NCI-H524 treated with DMSO at 0.1 percent for 48 hours (cell line): ENCODE data around the gene GP1BA.

ENCODE experiments used
- DNase-seq: peaks from one replicate; lab custom pipeline; 2025; lab: John Stamatoyannopoulos, UW

The GP1BA gene

DNA sequence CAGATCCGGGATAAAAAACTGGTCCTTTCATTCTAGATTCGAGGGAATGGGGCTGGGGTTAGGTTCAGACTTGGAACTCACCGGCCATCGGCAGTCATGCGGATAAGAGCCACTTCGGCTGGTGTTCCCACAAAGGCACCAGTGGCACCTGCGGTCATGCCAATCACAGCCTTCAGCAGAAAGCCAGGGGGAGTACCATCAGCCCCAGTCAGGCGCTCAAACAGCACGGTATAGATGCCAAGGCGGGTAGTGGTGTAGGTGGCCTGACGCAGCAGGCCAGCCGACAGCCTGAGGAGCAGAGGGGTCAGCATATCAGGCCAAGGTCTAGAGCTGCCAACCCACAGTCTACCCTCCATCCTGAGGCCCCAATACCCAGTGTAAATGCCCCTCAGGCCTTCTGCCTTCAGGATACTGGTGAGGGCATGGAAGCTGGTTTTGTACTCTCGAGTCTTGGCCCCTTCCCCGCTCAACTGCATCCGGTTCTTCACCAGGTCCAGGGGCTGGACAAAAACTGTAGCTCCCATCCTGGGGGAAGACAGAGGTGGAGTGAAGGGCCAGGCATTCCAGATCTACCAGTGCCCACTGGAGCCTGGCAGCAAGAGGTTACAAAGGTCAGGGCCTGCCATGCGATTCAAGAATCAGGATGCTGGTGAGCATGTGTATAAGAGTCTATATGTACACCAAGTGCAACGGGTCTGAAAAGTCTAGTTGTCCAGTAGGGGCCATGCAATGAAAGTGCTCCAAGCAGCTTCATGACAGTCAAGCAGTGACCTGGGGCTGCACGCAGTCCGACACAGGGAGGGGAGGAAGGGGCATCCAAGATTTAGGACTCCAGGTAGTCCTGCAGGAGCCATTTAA is 6.8 kb downstream of the GP1BA start:
- no peak for DNase-seq

GRCh38 chr17:4939546-4939795 is 7.4 kb downstream of the GP1BA start:
- DNase-seq: no peak

DNA sequence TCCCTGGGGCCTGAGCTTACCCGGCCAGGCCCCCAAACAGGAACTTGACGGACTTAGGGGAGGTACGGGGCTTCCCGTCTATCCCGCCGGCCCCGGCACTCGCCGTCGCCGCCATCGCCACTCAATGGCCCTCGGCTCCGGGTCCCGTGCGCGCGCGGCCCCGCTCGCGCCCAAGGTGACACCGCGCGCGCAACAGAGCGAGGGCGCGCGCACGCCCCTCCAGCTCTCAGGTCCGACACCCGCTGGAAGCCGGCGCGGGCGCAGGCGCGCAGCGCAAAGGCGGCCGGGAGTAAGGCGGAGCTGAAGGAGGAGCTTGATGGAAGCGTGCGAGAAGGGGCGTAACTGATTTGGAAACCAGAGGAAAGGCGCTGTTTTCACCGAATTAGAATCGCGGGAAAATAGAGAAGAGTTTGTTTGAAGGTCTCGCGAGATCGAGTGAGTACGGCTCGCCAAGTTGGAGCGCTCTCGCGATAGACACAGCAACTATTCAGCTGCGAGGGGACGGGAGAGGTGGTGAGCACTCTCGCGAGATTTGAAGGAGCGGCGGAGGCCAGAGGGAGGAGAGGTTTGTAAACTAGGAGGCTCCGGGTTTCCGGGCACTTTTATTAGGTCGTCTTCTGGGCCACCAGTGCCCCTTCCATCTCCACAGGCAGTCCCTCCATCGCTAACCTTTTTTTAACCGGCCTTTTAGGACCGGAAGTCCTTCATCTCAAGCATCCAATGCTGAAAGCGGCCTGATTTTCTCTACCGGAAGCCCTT is 7.9 kb downstream of the GP1BA start, which contains the start of the genes RNF167 and SLC25A11:
TSS of gene RNF167 (plus strand) at position 473 of the 759 bp plus-strand sequence. CDS start 642 bp downstream, outside the sequence.
TSS of gene SLC25A11 (minus strand) at position 251 of the 759 bp plus-strand sequence. CDS start at position 115, 136 bp downstream.
- peak; percentile 98 for DNase-seq

DNA sequence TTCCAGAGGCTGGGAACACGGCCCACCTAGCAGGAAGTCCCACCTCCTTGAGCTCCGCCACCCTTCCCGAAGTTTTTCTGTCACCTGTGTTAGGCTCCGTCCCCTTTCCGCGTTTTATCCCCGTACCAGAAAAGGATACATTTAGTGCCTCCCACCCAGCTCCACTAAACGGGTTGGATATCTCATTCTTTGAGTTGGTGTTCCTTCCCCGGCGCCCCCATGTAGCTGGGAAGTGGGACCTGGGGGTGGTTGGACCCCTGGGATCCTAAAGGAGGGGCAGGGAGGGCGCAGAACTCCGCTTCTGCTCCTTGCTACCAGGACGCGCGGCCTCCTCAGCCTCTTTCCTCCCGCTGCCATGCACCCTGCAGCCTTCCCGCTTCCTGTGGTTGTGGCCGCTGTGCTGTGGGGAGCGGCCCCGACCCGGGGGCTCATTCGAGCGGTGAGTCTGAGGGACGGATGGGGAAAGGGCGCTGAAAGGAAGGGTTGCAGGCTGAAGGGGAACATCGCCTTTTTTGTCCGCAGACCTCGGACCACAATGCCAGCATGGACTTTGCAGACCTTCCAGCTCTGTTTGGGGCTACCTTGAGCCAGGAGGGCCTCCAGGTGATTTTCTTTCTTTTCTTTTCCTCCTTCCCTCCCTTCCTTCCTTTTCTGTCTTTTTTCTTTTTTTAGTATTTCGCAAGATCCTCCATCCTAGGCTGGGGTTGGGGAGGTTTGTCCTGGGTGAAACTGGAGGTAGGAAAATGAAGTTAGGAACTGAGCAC is 8.7 kb downstream of the GP1BA start:
- no peak for DNase-seq

- no peak for DNase-seq
Observed at GRCh38 chr17:4941319-4941610, 9.2 kb downstream of the GP1BA start.

DNA sequence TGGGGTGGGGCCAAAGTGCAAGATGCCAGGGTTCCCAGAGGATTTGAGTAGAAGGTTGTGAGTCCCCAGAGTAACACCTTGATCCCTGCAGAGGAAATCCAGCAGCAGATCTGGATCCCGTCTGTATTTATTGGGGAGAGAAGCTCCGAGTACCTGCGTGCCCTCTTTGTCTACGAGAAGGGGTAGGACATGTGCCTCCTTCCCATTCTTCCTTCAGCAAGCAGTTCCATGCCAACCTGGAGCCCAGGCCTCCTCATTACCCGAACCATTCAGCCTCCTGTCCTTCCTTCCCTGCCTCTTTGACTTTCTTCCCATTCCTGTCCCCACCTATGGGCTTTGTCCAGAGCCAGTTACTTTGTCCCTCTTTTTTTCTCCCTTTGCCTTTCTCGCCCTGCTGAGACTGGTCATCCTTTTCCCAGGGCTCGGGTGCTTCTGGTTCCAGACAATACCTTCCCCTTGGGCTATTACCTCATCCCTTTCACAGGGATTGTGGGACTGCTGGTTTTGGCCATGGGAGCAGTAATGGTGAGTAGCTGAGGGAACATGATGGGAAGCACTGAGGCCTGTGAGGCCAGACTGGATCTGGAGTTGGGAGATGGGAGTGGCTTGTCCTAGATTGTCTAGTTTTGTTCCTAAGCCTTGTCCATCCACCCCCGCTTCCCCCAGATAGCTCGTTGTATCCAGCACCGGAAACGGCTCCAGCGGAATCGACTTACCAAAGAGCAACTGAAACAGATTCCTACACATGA is 10.9 kb downstream of the GP1BA start:
- no peak for DNase-seq

DNA sequence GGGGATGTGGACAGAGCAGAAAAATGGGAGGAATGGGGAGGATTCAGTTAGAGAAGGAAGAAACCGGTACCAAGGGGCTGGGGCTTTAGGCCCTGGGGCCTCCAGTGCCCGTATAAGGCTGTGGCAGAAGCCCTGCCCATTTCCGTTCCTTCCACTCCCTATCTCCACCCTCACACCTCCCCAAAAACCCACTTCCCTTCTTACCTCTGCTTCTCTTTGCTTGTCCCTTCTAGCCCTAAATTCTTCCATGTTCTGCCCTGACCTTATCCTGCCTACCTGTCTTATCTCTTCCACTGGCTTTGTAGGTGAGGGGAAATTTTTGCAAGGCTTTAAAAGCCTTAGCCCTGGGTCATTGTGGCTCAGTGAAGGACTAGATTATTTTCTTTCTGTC is 12.1 kb downstream of the GP1BA start:
- DNase-seq: no peak

DNA sequence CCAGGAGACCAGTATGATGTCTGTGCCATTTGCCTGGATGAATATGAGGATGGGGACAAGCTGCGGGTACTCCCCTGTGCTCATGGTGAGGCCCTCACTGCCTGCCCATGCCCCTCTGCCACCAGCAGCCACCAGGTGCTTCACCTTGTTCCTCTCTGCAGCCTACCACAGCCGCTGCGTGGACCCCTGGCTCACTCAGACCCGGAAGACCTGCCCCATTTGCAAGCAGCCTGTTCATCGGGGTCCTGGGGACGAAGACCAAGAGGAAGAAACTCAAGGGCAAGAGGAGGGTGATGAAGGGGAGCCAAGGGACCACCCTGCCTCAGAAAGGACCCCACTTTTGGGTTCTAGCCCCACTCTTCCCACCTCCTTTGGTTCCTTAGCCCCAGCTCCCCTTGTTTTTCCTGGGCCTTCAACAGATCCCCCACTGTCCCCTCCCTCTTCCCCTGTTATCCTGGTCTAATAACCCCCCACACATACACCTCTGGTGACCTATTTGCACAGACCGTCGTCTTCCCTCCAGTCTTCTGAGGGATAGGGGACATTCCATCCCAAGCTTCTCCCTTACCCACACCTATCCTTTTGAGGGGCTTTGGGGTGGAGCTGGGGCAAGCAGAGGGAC is 12.6 kb downstream of the GP1BA start:
- no peak for DNase-seq

DNA sequence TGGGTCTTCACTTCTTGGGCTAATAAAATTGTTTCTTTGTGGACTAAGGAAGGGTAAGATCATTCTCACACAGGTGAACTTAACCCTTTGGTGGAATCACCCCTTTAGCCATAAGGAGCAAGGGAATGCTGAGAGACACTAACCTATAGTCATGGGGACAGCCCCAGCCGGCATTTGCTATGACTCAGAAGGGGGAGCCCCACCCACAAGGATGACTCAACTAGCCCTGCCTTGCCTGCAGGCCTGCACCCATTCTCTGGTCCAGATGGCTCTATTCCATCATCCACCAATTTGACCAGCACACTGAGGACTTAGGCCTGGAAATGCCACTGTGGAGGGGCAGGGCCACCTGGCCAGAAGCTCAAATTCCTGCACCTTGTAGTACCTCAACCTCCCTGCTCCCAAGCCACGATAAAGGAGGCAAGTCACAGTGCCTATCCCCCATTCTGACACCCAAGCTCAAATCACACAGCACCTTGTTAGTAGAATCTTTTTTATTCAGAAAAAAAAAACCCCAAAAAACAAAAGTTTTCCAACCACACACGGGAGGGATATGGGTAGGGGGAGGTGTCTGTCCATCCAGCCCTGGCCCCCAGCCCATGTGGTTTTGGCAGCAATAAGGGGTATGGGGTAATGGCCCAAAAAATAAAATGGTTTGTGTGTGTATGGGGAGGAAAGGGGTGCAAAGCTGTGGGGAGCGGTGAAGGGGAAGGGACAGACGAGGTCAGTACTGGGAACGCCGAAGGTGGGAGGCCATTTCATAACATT is 13.3 kb downstream of the GP1BA start:
- DNase-seq: no peak

DNA sequence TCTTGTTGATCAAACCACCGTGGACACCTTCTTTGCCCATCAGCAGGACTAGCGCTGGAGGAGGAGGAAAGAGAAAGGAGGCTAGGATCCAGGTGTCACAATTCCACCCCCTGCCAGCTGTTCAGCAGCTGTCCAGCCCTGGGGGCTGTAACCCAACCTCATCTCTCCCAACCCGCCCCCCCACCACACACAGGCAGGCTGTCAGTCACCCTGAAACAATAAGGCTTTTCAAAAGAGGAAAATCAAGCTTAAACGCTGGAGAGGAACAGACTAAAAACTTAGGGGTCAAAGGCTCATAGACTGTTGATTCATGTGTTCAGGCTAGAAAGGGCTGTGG is 13.8 kb downstream of the GP1BA start:
- DNase-seq: no peak

GRCh38 chr17:4946312-4946976 is 14.4 kb downstream of the GP1BA start:
- no peak for DNase-seq

DNA sequence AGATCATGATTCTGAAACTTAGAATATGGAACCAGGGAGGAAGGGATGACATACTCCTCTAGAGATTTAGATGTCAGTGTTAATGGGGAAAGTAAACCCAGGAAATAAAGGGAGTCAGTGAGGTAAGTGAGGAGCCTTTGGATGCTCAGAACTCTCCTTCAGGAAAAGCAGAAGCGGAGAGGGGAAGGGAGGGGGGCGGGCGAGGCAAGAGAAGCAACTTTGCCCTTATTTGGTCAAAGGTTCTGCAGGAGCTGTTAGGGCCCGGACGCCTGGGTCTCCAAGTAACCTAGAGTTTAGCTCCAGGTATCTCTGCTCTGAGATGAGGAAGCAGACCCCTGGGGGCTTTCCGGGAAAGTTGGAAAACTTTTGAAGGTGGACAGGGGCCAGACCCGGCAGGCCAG is 14.9 kb downstream of the GP1BA start:
- no peak for DNase-seq

- DNase-seq: no peak
Observed at GRCh38 chr17:4947411-4948165, 15.5 kb downstream of the GP1BA start.

DNA sequence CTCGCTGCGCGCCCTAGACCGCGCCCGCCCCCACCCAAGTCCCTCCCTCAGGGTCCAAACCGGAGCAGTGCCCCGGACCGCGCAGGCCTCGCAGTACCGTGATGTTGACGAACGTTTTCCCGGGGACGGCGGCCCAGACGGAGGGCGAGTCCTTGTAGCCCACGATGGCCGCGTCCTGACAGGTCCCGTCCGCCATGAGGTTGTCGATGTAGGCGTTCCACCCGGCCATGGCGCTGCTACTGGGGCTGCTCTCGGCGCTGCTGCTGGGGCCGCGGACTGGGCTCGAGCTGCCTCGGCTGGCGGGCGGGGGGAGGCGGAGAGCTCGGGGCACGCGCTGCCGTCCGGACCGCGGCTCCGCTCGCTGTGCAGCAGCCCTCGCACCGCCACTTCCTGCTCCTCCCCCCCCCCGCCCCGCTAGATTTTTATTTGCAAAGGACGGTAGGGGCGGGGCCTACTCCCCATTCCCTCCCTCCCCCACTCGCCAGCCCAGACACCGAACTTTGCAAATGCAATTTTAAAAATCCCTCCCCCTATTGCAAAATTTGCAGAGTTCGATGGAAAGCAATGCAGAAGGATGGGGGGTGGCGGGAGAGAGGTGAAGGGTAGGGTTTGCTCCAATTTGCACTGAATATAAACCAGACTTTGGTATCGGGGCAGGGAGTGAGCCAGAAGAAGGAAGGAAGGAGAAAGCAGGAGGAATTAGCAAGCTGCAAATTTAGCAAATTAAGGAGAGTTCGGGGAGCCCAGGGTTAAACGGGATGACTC is 16.3 kb downstream of the GP1BA start, which contains the start of gene PFN1:
TSS of gene PFN1 (minus strand) at position 365 of the 765 bp plus-strand sequence. CDS start at position 229, 136 bp downstream.
- DNase-seq: no peak

DNA sequence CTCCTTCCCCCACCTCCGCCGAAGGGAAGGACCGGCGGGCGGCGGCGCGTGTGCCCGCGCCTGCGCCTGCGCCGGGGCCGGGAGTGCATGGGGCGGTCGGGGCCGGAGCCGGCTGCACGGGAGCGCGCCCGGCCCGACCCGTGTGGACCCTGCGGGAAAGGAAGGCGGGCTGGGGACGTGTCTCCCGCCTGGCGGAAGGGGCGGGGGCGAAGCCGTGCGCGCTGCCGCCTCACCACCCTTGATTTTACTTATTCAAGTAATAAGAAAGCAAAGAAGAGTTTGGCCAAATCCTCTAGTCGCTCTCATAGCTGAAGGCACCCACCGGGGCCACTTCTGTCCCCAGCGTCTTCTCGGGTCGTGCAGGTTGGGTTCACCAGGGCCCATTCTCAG is 16.8 kb downstream of the GP1BA start:
- no peak for DNase-seq

- no peak for DNase-seq
Observed at GRCh38 chr17:4949321-4950074, 17.4 kb downstream of the GP1BA start.

DNA sequence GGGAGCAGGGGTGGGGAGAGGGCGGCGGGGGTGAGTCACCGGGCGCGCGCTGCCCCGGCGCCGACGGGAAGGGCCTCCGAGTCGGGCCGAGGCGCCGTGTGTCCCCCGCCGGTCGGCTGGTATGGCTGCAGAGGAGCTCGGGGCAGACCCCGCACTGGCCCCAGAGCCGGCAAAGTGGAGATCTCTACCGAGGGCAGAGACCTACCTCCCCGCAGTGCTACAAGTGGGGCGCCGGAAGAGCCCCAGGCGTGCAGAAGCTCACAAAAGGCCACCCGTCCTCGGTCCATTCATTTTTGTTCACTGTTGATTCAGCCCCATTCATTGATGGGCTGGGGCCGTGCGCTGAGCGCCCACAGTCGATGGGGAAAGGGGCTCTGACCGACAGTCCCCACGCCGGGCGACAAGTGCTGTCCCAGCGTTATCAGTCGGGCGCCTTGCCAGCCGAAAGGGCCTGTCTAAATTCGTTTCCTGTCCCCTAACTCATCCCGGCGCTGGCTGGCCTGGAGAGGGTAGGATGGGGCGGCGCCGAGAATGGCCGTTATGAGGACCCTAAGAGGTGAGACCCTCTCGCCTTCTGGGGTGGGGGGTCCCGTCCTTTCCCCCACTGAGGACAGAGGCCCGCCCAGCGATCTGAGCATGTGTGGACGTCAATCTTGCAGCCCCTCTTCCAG is 18.1 kb downstream of the GP1BA start:
- DNase-seq: no peak
